ENCODE data around the gene ZNF79.

The ZNF79 gene

GRCh38 chr9:127423934-127424675 is at the start of gene ZNF79:
Gene ZNF79, plus strand, starts transcription at chr9:127424382. Its CDS starts 406 bp downstream, at chr9:127424788.
- peak; percentile 85 for DNase-seq

GRCh38 chr9:127380479-127380878 is 43.7 kb upstream of the ZNF79 start:
- DNase-seq = no peak

GRCh38 chr9:127382541-127382940 is 41.6 kb upstream of the ZNF79 start:
- no peak for DNase-seq

GRCh38 chr9:127384016-127384730 is 40.0 kb upstream of the ZNF79 start:
- no peak for DNase-seq

GRCh38 chr9:127384901-127385300 is 39.3 kb upstream of the ZNF79 start:
- no peak for DNase-seq

GRCh38 chr9:127386249-127386648 is 37.9 kb upstream of the ZNF79 start:
- DNase-seq = no peak

- DNase-seq = no peak
Measured at GRCh38 chr9:127386981-127387380, 37.2 kb upstream of the ZNF79 start.

GRCh38 chr9:127388037-127388855 is 35.9 kb upstream of the ZNF79 start:
- DNase-seq = no peak

- no peak for DNase-seq
Measured at GRCh38 chr9:127388856-127389238, 35.3 kb upstream of the ZNF79 start.

GRCh38 chr9:127389381-127390247 is 34.6 kb upstream of the ZNF79 start:
- no peak for DNase-seq

- no peak for DNase-seq
Measured at GRCh38 chr9:127390248-127390545, 34.0 kb upstream of the ZNF79 start.

GRCh38 chr9:127390563-127390962 is 33.6 kb upstream of the ZNF79 start:
- DNase-seq = no peak

GRCh38 chr9:127392166-127392565 is 32.0 kb upstream of the ZNF79 start:
- DNase-seq = no peak

- no peak for DNase-seq
Measured at GRCh38 chr9:127392976-127393375, 31.2 kb upstream of the ZNF79 start.

- no peak for DNase-seq
Measured at GRCh38 chr9:127393645-127394044, 30.5 kb upstream of the ZNF79 start.

- DNase-seq = no peak
Measured at GRCh38 chr9:127395497-127396252, 28.5 kb upstream of the ZNF79 start.

- DNase-seq = no peak
Measured at GRCh38 chr9:127396253-127396807, 27.9 kb upstream of the ZNF79 start.

GRCh38 chr9:127396808-127397645 is 27.2 kb upstream of the ZNF79 start, which contains the start of gene SLC2A8:
Gene SLC2A8, plus strand, starts transcription at chr9:127397169. Its CDS starts 62 bp downstream, at chr9:127397231.
- peak; percentile 100 for DNase-seq

- no peak for DNase-seq
Measured at GRCh38 chr9:127397646-127398274, 26.4 kb upstream of the ZNF79 start.

GRCh38 chr9:127398275-127398647 is 25.9 kb upstream of the ZNF79 start:
- no peak for DNase-seq
